ENCODE data around the gene CCDC68. TPM values are rescaled to one million over a fixed set of nuclear protein-coding genes. Genes with fewer than 3 reads are reported as not detected.

CCDC68 gene
- total and polyA plus RNA-seq, 10 donors = 2.0 to 25.3 (median 12.3) TPM

- TF ChIP-seq POLR2A (IDR thresholded peaks at IDR 0.05) (no peak), POLR2AphosphoS5 (IDR thresholded peaks at IDR 0.05) (no peak), CTCF (IDR thresholded peaks at IDR 0.05 in 8 of 11, conservative IDR thresholded peaks at IDR 0.05 in 3 of 11) (no peak)
- WGBS, 5 donors = 85 to 97% (median 87%) methylated on average over 3 of the region's 3 CpGs
- Histone ChIP-seq H3K27ac (no peak overlapping the region), H3K4me1 (no peaks in the 10 kb centered on the region), H3K9me3 (no peaks in the 10 kb centered on the region), H3K4me3 (no peak overlapping the region), H3K36me3 (peaks cover 0 to 7% (median 0%) of the 10 kb centered on the region in 6 donors), H3K27me3 (replicated peaks in 1 of 7) (no peaks in the 10 kb centered on the region)
- intact Hi-C loops (cut with DNase I; ENCODE audit: low total_unique reads) = no loop called here
- DNase-seq = no peak
Measured at GRCh38 chr18:54916507-54916906, 42.8 kb downstream of the CCDC68 start.

DNA sequence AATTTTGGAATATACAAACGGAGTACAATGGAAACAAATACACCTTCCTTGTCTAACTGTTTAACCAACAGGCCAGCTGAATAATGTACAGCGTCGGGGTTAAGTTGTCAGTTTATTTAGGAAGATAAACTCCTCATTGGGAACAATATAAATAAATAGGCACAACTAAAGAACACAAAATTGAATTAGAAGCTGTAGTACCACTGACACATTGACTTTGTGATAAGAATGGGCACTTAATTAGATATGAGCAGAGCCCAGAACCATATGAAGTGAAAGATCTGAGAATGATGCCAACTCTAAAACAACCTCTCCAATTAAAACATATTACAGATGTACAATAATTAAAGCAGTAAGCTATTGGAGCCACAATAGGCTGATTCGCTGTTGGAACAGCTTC, 44.4 kb downstream of the CCDC68 start:
- Histone ChIP-seq H3K4me1 (no peaks in the 10 kb centered on the region), H3K9me3 (no peaks in the 10 kb centered on the region), H3K27me3 (replicated peaks in 1 of 7) (no peaks in the 10 kb centered on the region), H3K27ac (no peak overlapping the region), H3K4me3 (no peak overlapping the region), H3K36me3 (peaks cover 0 to 7% (median 0%) of the 10 kb centered on the region in 6 donors)
- DNase-seq = no peak
- no peak for TF ChIP-seq POLR2A (IDR thresholded peaks at IDR 0.05)
- no peak for TF ChIP-seq CTCF (IDR thresholded peaks at IDR 0.05 in 8 of 11, conservative IDR thresholded peaks at IDR 0.05 in 3 of 11)
- no peak for TF ChIP-seq POLR2AphosphoS5 (IDR thresholded peaks at IDR 0.05)
- 89 to 97% (median 95%) methylated on average over 4 of the region's 4 CpGs for WGBS, 5 donors
- intact Hi-C loops (cut with DNase I; ENCODE audit: low total_unique reads) = no loop called here

GRCh38 chr18:54911551-54911950, 47.7 kb downstream of the CCDC68 start:
- intact Hi-C loops (cut with DNase I; ENCODE audit: low total_unique reads) = no loop called here
- WGBS, 5 donors = 74 to 88% (median 81%) methylated on average over 2 of the region's 2 CpGs
- H3K27me3 ChIP-seq (replicated peaks in 1 of 7) = no peaks in the 10 kb centered on the region
- no peak overlapping the region for H3K4me3 ChIP-seq
- H3K27ac ChIP-seq = no peak overlapping the region
- no peak for DNase-seq
- H3K36me3 ChIP-seq = no peaks in the 10 kb centered on the region
- no peaks in the 10 kb centered on the region for H3K9me3 ChIP-seq
- no peaks in the 10 kb centered on the region for H3K4me1 ChIP-seq
- TF ChIP-seq POLR2AphosphoS5 (IDR thresholded peaks at IDR 0.05) (no peak), CTCF (IDR thresholded peaks at IDR 0.05 in 8 of 11, conservative IDR thresholded peaks at IDR 0.05 in 3 of 11) (no peak), POLR2A (IDR thresholded peaks at IDR 0.05) (no peak)

DNA sequence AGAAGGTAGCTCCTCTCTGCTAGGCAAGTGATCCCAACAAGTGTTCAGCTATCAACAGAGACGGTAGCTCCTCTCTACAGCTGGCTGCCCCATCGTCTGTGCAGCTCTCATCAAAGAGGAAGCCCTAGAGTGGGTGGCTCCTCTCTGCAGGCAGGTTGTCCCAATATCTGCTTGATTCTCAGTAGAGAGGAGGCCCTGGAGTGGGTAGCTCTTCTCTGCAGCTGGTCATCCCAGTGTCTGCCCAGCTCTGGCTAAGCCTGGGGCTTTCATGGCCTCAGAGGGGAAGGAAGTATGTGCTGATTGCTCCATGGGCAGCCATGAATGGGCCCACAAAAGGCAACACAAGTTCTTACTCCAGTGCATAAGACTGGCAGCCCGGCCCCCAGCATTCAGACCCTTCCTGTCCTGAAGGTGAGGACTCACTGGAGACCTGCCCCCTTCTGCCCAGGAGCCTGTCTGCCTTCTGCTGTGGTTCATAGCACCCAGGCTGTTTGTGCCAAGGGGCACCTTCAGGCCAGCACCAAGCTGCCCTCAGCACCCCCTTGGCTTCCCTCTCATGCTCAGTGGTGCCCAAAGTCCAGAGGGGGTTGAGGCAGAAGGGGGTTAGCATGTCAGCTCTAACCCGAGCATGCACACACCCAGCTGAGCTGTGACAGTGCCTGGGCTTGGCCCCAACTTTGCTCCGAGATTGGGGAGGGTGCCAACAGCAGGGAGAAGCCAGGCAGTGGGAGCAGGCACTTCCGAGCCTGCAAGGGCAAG, 48.9 kb downstream of the CCDC68 start:
- DNase-seq = peak; percentile 69
- no peaks in the 10 kb centered on the region for H3K36me3 ChIP-seq

More for the DNA sequence above, 48.9 kb downstream of the CCDC68 start:
- H3K27me3 ChIP-seq (replicated peaks in 1 of 7) = no peaks in the 10 kb centered on the region
- WGBS, 5 donors = 58 to 90% (median 85%) methylated on average over 2 to 6 of the region's 6 CpGs
- H3K4me1 ChIP-seq = no peaks in the 10 kb centered on the region
- H3K27ac ChIP-seq = no peak overlapping the region
- intact Hi-C loops (cut with DNase I; ENCODE audit: low total_unique reads) = no loop called here
- H3K4me3 ChIP-seq = no peak overlapping the region
- no peaks in the 10 kb centered on the region for H3K9me3 ChIP-seq
- TF ChIP-seq CTCF (IDR thresholded peaks at IDR 0.05 in 8 of 11, conservative IDR thresholded peaks at IDR 0.05 in 3 of 11) (no peak), POLR2A (IDR thresholded peaks at IDR 0.05) (no peak), POLR2AphosphoS5 (IDR thresholded peaks at IDR 0.05) (no peak)

Measured in spleen (tissue), 11 donors.